ENCODE results near the gene CHST5. TPM values are rescaled to one million over a fixed set of nuclear protein-coding genes. Genes with fewer than 3 reads are reported as not detected.

CHST5 gene
- total and polyA plus RNA-seq, 2 of the 8 experiments (the other 6 are each of a cell fraction or from before 2014, with no cell fraction given) = 0.13 to 0.23 TPM

- TF ChIP-seq SIRT6 (IDR thresholded peaks at IDR 0.05; ENCODE audit: low read length) (no peak), SIN3A (conservative IDR thresholded peaks at IDR 0.05 in 1 of 2, IDR thresholded peaks at IDR 0.05 in 1 of 2; ENCODE audit: low read depth in 1 of 2, low read length in 2 of 2) (no peak), RBBP5 (IDR thresholded peaks at IDR 0.05; ENCODE audit: borderline replicate concordance, low read depth, low read length) (no peak), HDAC6 (IDR thresholded peaks at IDR 0.05; ENCODE audit: low read depth, low read length) (no peak)
Observed at GRCh38 chr16:75529056-75529905, 6.6 kb downstream of the CHST5 start (continued).

Measured in H1 (cell line).